ENCODE data around the gene INSYN2B. TPM values are rescaled to one million over a fixed set of nuclear protein-coding genes. Genes with fewer than 3 reads are reported as not detected.

The INSYN2B gene
- total RNA-seq, 4 donors from 2014 or later: not detected

DNA sequence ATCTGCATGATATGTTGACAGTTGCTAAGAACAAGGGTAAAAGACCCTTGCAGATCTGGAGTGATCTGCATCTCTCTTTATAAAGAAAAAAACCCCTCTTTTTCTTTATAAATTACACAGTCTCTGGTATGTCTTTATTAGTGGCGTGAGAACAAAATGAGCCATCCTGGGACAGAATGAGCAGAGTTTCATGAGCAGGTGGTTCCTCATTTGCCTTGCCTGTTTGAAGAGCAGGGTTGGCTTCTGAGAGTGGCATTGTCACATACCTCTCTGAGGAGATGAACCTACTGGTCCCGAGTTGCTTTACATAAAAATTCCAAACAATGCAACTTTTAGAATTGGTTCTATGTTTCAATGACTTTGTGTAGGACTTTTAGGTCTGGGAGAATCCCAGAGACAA, 94.3 kb downstream of the INSYN2B start:
- no peak for DNase-seq
- no peaks in the 10 kb centered on the region for H3K4me1 ChIP-seq
- no peaks in the 10 kb centered on the region for H3K36me3 ChIP-seq
- H3K9me3 ChIP-seq: no peaks in the 10 kb centered on the region
- no peak overlapping the region for H3K27ac ChIP-seq
- 90 to 94% methylated on average over 2 of the region's 2 CpGs for WGBS, 2 donors
- no peak overlapping the region for H3K4me3 ChIP-seq (replicated peaks in 1 of 3)
- TF ChIP-seq, protein P1, sequence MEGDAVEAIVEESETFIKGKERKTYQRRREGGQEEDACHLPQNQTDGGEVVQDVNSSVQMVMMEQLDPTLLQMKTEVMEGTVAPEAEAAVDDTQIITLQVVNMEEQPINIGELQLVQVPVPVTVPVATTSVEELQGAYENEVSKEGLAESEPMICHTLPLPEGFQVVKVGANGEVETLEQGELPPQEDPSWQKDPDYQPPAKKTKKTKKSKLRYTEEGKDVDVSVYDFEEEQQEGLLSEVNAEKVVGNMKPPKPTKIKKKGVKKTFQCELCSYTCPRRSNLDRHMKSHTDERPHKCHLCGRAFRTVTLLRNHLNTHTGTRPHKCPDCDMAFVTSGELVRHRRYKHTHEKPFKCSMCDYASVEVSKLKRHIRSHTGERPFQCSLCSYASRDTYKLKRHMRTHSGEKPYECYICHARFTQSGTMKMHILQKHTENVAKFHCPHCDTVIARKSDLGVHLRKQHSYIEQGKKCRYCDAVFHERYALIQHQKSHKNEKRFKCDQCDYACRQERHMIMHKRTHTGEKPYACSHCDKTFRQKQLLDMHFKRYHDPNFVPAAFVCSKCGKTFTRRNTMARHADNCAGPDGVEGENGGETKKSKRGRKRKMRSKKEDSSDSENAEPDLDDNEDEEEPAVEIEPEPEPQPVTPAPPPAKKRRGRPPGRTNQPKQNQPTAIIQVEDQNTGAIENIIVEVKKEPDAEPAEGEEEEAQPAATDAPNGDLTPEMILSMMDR (IDR thresholded peaks at IDR 0.05): no peak
- no peak for TF ChIP-seq POLR2A (IDR thresholded peaks at IDR 0.05)
- H3K27me3 ChIP-seq: no peaks in the 10 kb centered on the region
- intact Hi-C loops (cut with DNase I): no loop called here

DNA sequence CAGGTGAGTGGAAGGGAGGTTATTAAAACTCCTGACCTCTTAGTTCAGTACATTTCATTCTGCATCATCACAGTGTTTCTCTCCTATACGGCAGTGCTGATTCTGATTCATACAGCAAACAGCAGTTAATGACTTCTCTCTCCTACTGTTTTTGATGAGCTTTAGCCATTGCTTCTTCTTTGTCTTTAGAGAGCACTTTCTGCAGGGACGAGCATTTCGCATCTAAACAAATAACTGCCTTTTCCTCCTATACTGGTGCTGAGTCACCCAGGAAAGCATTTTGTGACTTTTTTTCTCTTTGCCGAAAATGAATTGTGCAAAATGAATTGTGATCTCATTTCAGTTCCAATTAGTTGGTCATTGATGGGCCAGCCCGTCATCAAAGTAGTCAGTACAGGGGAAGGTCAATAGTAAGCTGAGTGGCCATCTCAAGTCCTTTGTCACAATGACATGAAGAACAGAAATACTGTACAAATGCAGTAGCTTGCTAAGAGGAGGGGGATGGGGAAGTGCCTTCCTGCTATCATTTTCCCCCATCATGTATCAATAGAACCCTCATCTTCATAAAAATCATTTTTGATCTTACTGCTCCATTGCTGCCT, 98.5 kb downstream of the INSYN2B start:
- Histone ChIP-seq H3K27ac (no peak overlapping the region), H3K4me3 (replicated peaks in 1 of 3) (no peak overlapping the region), H3K27me3 (no peaks in the 10 kb centered on the region), H3K9me3 (no peaks in the 10 kb centered on the region), H3K4me1 (no peaks in the 10 kb centered on the region), H3K36me3 (no peaks in the 10 kb centered on the region)
- no peak for DNase-seq
- no peak for TF ChIP-seq POLR2A (IDR thresholded peaks at IDR 0.05)
- TF ChIP-seq, protein P1 (IDR thresholded peaks at IDR 0.05): no peak
- 85 to 92% methylated on average over 5 of the region's 5 CpGs for WGBS, 2 donors
- intact Hi-C loops (cut with DNase I): no loop called here

DNA sequence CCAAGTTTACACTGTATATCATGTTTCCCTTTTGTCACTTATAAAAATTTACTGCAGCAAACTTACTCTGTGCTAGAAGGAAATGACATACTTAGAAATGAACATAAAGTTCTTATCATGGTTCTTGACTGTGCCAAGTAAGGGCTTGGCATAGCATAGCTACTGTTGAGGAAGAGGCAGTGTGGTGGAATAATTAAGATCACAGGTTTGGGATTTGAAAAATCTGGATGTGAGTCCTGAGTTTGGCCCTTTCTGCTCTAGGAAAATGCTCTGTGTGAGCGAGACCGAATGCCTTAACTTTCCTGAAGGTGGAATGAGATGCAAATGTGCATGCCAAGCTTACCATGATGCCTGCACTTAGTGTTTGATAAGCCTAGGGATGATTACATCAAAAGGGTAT, 99.5 kb downstream of the INSYN2B start:
- H3K9me3 ChIP-seq: no peaks in the 10 kb centered on the region
- H3K4me3 ChIP-seq (replicated peaks in 1 of 3): no peak overlapping the region
- H3K4me1 ChIP-seq: no peaks in the 10 kb centered on the region
- intact Hi-C loops (cut with DNase I): no loop called here
- no peak overlapping the region for H3K27ac ChIP-seq
- TF ChIP-seq POLR2A (IDR thresholded peaks at IDR 0.05): no peak
- TF ChIP-seq, protein P1 (IDR thresholded peaks at IDR 0.05): no peak
- no peaks in the 10 kb centered on the region for H3K27me3 ChIP-seq
- H3K36me3 ChIP-seq: no peaks in the 10 kb centered on the region
- no peak for DNase-seq
- whole genome bisulfite sequencing, 2 donors: 93 to 94% methylated on average over 2 of the region's 2 CpGs

DNA sequence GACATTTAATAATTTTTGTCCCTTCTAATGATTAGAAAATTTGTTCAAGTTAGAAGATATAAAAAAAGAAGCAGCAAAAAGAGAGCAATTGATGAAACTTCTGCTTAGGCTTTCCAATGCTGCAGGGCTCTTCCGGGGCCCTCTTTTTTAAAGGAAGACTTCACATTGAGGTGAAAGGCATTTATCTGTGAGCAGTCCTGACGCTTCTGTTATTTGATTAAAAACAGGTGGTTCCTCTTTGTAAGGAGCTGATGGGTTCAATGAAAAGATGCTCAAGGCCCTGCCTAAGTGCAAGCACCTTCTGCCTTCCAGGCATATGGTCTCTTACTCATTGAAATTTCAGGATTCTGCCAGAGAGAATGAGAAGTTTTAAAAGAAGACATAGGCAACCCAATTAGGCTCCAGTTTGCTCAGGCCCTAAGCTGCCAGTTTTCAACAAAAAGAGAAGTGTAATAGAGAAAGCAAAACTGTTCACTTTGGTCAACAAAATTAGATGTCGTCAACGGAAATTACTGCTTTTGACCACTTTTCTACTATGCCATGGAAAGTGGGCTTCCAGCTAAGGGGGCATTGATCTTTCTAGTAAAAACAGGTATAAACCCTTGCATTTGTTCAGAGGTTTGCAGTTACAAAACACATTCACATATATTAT, 100.2 kb downstream of the INSYN2B start:
- TF ChIP-seq, protein P1 (IDR thresholded peaks at IDR 0.05): no peak
- no peak for TF ChIP-seq POLR2A (IDR thresholded peaks at IDR 0.05)
- intact Hi-C loops (cut with DNase I): no loop called here
- Histone ChIP-seq H3K36me3 (no peaks in the 10 kb centered on the region), H3K27ac (no peak overlapping the region), H3K4me1 (no peaks in the 10 kb centered on the region), H3K9me3 (no peaks in the 10 kb centered on the region), H3K27me3 (no peaks in the 10 kb centered on the region), H3K4me3 (replicated peaks in 1 of 3) (no peak overlapping the region)
- DNase-seq: no peak
- 81 to 87% methylated on average over 4 of the region's 4 CpGs for WGBS, 2 donors

DNA sequence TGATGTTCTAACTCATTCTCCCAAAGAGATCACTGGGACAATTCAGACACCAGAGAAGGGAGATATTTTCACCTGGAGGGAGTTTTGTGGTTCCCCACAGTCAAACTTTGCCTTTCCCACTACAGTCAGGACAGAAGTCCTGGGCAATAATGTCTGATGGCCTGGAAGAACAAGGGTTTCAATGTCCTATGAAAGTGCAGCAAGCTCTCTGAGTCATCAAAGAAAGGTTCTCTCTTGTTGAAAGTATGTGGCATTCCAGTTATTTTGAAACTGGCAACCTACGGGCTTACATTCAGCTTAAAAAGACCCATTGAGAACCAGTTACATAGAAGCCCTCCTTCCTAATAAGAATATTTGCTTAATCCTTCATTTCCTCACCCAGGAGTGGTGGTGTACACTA, 103.9 kb downstream of the INSYN2B start:
- TF ChIP-seq, protein P1 (IDR thresholded peaks at IDR 0.05): no peak
- no peak for TF ChIP-seq POLR2A (IDR thresholded peaks at IDR 0.05)
- Histone ChIP-seq H3K36me3 (no peaks in the 10 kb centered on the region), H3K27me3 (no peaks in the 10 kb centered on the region), H3K27ac (no peak overlapping the region), H3K9me3 (no peaks in the 10 kb centered on the region), H3K4me1 (no peaks in the 10 kb centered on the region), H3K4me3 (replicated peaks in 1 of 3) (no peak overlapping the region)
- whole genome bisulfite sequencing, 2 donors: 84 to 97% methylated on average over 1 of the region's 1 CpG
- intact Hi-C loops (cut with DNase I): no loop called here
- no peak for DNase-seq

Measured in thyroid gland (tissue), 4 donors.